T-helper 17 cell (primary cell): ENCODE data around the gene ARVCF. TPM values are rescaled to one million over a fixed set of nuclear protein-coding genes. Genes with fewer than 3 reads are reported as not detected.

ENCODE experiments used
- ATAC-seq: fragments of 150-1000 bp; cut with Tn5 transposase; 2 replicates; pipeline ENCODE4 v1.10.0; 2021; ENCODE audit warnings: mild to moderate bottlenecking, moderate library complexity
- DNase-seq, 3 donors: peaks; one replicate each; pipeline versions ENCODE4 v3.0.0 to v3.0.0-alpha.2; 2020 to 2021
- H3K9me3 ChIP-seq: one replicate; pipeline ENCODE4 v1.7.0; 2013; ENCODE audit warnings: low read length, mild to moderate bottlenecking; ENCODE audit not compliant: control insufficient read depth, poor library complexity, severe bottlenecking
- H3K27ac Mint-ChIP-seq: one replicate; pipeline ENCODE4 v1.8.0; 2022; ENCODE audit warnings: mild to moderate bottlenecking, moderate library complexity, mixed read lengths
- H3K27me3 Mint-ChIP-seq: one replicate; pipeline ENCODE4 v1.8.0; 2022; ENCODE audit warnings: mixed read lengths
- H3K36me3 Mint-ChIP-seq: one replicate; pipeline ENCODE4 v1.8.0; 2022; ENCODE audit warnings: low read depth, mixed read lengths
- H3K4me1 Mint-ChIP-seq: one replicate; pipeline ENCODE4 v1.8.0; 2022; ENCODE audit warnings: mild to moderate bottlenecking, mixed read lengths
- H3K4me3 Mint-ChIP-seq: one replicate; pipeline ENCODE4 v1.8.0; 2022; ENCODE audit warnings: mild to moderate bottlenecking, moderate library complexity, mixed read lengths
- total RNA-seq, 4 donors: library from RNA in 2 of 4; stranded (reverse) in 2 of 4; gene quantifications; one replicate each; pipeline ENCODE4 v1.2.3 and lab custom pipeline; 2022 to 2026

The ARVCF gene
- total RNA-seq, 2 donors from 2014 or later = 1.3 to 2.8 TPM

- DNase-seq (no peak), ATAC-seq (no peak)
- Mint-ChIP-seq H3K4me3 (peak overlapping the region; percentile 94), H3K4me1 (peaks cover 31% of the 10 kb centered on the region), H3K27ac (peak overlapping the region; percentile 92), H3K27me3 (no peaks in the 10 kb centered on the region), H3K36me3 (no peaks in the 10 kb centered on the region)
- no peaks in the 10 kb centered on the region for H3K9me3 ChIP-seq
Measured at GRCh38 chr22:20022231-20022977, 5.8 kb upstream of the ARVCF start.

DNA sequence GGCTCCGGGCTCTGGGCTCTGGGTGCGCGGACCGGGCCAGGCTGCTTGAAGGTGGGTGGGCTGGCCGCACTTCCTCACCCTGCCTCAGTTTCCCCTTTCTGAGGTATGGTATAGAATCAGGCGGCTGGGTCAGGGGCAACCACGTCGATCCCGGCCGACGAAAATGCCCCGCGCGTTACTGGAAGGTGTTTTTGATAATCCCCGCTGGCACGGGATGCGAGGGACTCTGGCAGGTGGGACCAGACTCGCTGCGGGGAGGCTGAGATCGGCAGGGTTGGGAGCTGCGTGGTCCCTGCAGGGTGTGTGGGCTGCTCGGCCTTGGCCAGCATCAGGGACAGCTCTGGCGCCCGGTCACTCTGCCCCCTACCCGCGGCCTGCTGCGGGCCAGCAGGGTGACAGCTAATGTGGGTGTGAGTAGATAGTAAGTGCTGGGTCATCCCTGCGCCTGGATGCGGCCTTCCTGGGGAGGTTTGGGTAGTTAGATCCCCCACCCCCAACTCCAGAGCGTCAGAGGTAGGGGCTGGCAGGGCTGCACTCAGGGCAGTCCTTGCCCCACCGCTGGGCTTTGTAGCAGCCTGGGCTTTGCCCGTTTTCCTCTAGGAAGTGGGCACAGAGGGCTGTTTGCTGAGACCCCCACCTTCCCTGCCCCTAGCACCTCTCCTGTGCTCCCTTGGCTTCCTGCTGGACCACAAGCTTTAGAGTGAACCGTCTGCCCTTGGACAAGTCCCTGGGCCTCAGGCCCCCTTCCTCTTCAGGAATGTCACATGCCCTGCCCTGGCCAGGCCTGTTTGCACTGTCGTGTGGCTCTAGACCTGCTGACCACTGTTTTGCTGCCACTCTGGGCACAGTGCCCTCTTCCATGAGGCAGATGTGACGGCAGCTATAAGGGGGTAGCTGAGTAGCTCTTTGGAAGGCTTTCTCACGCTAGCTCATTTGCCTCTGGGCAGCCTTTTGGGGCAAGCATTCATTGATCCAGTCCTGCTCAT, 4.9 kb upstream of the ARVCF start:
- ATAC-seq = no peak
- H3K4me1 Mint-ChIP-seq = peaks cover 31% of the 10 kb centered on the region
- H3K36me3 Mint-ChIP-seq = no peaks in the 10 kb centered on the region
- H3K27me3 Mint-ChIP-seq = no peaks in the 10 kb centered on the region
- DNase-seq = no peak
- peak overlapping the region; percentile 94 for H3K4me3 Mint-ChIP-seq
- no peaks in the 10 kb centered on the region for H3K9me3 ChIP-seq
- peak overlapping the region; percentile 92 for H3K27ac Mint-ChIP-seq

DNA sequence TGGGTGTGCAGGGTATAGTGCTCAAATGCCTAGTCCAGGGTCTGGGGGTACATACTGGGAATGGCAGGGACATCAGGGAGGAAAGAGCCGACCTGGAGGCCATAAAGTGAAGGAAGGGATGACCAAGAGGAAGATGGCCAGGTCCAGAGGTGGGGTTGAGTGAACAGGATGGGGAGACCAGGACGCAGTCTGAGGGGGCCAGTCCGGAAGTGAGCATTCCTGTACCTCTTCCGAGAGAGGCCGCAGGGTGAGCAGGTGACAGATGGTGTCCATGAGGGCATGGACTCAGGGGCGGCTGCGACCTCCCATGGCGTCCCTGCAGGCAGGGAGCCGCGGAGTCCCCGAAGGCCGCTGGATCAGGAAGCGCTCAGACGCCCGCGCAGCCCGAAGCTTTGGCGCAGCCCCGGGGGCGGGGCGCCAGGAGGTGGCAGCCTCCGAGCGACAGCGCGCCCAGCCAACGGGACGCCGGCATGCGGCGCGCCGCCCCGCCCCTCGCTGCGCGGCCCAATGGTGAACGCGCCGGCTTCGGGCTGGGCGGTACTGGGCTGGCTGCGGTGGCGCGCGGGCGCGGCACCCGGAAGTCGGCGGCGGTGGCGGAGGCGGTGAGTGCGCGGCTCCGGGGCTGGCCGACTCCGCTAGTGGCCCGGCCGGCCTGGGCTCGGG, 4.0 kb upstream of the ARVCF start, which contains the start of gene TANGO2:
TANGO2 (plus strand) TSS at position 578 of the 663 bp plus-strand sequence. CDS start 15,689 bp downstream, outside the sequence.
- Mint-ChIP-seq H3K4me3 (peak within 1 kb of the TSS; percentile 94), H3K4me1 (peaks cover 29% of the 10 kb centered on the region), H3K36me3 (no peaks in the 10 kb centered on the region), H3K27me3 (no peaks in the 10 kb centered on the region), H3K27ac (peak within 1 kb of the TSS; percentile 92)
- DNase-seq (peak; percentile 95 to 96 (median 96)), ATAC-seq (peak; percentile 92)
- no peaks in the 10 kb centered on the region for H3K9me3 ChIP-seq

- DNase-seq (no peak), ATAC-seq (no peak)
- Mint-ChIP-seq H3K27me3 (peaks cover 2% of the 10 kb centered on the region), H3K4me1 (peaks cover 25% of the 10 kb centered on the region), H3K36me3 (no peaks in the 10 kb centered on the region), H3K27ac (peak overlapping the region; percentile 92), H3K4me3 (peak overlapping the region; percentile 94)
- no peaks in the 10 kb centered on the region for H3K9me3 ChIP-seq
Measured at GRCh38 chr22:20019661-20020532, 3.3 kb upstream of the ARVCF start.

DNA sequence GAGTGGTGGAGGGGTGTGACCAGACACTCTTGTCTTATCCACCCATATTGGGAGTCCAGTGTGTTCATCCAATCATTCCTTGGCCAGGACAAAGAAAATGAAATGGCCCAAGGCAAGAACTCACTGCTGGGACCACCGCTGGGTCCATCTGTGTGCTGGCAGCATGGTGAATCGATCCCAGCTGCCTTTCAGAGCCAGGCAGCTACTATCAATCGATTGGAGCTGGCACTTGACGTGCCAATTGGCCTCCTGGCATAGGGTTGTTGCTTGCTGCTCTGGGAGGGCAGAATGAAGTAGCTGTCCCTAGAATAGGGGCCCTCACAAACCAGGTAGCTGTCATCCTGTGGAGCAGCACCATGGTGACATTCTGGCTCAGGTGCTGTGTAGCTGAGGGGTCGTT, 1.4 kb upstream of the ARVCF start:
- no peak for DNase-seq
- H3K9me3 ChIP-seq = no peaks in the 10 kb centered on the region
- no peak for ATAC-seq
- H3K27me3 Mint-ChIP-seq = peaks cover 6% of the 10 kb centered on the region
- H3K4me1 Mint-ChIP-seq = peaks cover 18% of the 10 kb centered on the region
- peak overlapping the region; percentile 87 for H3K4me3 Mint-ChIP-seq
- no peaks in the 10 kb centered on the region for H3K36me3 Mint-ChIP-seq
- no peak overlapping the region for H3K27ac Mint-ChIP-seq

- peaks cover 6% of the 10 kb centered on the region for H3K27me3 Mint-ChIP-seq
- DNase-seq (no peak), ATAC-seq (no peak)
- no peaks in the 10 kb centered on the region for H3K9me3 ChIP-seq
- H3K27ac Mint-ChIP-seq = peak overlapping the region; percentile 74
- H3K4me3 Mint-ChIP-seq = peak overlapping the region; percentile 87
- peaks cover 17% of the 10 kb centered on the region for H3K4me1 Mint-ChIP-seq
- no peaks in the 10 kb centered on the region for H3K36me3 Mint-ChIP-seq
Measured at GRCh38 chr22:20017622-20017958, 967 bp upstream of the ARVCF start.

DNA sequence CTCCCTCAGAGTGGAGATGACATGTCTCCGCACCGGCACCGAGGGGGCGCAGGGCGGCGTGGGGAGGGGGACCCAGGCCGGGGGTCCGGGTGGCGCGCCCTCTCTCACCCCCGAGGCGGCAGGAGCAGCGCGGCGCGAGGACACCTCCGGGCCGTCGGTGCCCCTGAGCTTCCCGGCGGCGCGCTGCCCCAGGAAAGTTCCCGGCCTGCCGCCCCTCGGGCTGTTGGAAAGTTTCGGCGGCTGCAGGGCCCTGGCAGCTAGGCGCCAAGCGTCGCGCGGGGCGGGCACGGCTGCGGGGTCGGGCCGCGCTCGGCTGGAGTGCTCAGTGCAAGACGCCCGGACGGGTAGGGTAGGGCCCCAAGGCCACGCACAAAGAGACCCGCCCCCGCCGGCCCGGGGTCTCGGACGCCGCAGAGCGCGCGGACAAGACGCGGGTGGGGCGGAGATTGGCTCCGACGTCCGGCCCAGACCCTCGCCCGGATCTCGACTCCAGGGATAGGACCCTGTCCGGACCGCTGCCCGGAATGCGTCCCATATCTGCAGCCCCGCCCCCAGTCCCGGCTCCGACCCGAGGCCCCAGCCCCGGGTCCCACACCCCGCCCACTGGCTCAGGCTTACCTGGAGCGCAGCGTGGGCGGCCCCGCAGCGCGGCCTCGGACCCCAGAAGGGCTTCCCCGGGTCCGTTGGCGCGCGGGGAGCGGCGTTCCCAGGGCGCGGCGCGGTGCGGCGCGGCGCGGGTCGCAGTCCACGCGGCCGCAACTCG, 471 bp downstream of the ARVCF start:
- Mint-ChIP-seq H3K4me1 (peaks cover 7% of the 10 kb centered on the region), H3K4me3 (peak overlapping the region; percentile 87), H3K27ac (no peak overlapping the region), H3K36me3 (no peaks in the 10 kb centered on the region), H3K27me3 (peaks cover 6% of the 10 kb centered on the region)
- ATAC-seq = no peak
- no peaks in the 10 kb centered on the region for H3K9me3 ChIP-seq
- DNase-seq = peak in 1 of 3 donors; percentile 31

DNA sequence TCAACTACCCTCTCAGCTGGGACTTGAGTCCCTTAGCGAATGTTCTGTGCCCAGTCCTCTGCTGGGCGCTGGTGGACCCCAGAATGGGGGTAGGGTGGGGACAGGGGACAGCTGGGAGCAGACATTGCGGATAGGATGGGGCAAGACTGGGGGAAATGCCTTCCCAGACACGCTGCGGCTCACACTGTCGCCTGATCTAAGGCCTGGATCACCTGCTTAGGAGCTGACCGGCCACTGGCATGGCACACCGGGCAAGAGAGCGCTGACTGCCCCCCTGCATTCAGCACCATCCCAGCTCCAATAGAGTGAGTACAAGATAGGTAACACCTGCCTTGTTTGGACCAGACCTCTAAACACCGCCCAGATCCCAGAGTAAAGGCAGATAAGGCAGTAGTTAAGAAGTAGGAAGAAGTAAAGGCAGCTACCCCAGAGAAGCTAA, 1.4 kb downstream of the ARVCF start:
- DNase-seq (no peak), ATAC-seq (no peak)
- Mint-ChIP-seq H3K4me1 (peaks cover 4% of the 10 kb centered on the region), H3K27me3 (peaks cover 6% of the 10 kb centered on the region), H3K36me3 (no peaks in the 10 kb centered on the region), H3K4me3 (peak overlapping the region; percentile 66), H3K27ac (no peak overlapping the region)
- H3K9me3 ChIP-seq = no peaks in the 10 kb centered on the region

DNA sequence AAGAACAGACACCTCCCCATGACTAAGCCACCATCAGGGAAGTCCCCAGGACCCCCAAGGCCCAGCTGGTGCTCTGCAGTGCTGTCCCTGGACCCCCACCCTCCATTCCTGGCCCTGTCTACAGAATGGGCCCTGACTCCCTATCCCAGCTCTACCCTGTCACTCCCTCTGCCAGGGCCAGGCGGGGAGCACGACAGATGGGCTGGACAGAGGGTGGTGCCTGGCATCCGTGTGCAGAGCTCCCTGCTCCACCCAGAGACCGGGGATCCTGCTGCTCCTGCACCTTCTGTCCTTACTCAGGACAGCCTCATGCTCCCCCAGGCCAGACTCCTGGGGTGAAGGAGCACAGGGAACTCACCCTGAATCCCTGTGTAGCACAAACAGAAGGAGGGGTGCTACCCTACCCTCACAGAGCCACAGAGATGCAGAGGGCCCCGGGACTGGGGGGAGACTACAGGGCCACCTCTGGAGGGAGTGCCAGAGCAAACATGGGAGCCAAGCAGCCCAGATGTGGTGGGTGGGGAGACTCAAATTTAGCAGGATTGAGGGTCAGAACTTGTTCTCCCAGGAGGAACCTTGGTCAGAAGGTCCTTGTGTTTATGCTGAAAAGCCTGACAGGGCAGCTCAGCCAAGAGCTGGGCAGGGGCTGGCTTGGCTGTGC, 2.0 kb downstream of the ARVCF start:
- H3K36me3 Mint-ChIP-seq = no peaks in the 10 kb centered on the region
- peaks cover 6% of the 10 kb centered on the region for H3K27me3 Mint-ChIP-seq
- no peak for ATAC-seq
- no peak overlapping the region for H3K27ac Mint-ChIP-seq
- H3K4me3 Mint-ChIP-seq = peak overlapping the region; percentile 66
- no peak for DNase-seq
- H3K9me3 ChIP-seq = no peaks in the 10 kb centered on the region
- H3K4me1 Mint-ChIP-seq = peaks cover 3% of the 10 kb centered on the region

DNA sequence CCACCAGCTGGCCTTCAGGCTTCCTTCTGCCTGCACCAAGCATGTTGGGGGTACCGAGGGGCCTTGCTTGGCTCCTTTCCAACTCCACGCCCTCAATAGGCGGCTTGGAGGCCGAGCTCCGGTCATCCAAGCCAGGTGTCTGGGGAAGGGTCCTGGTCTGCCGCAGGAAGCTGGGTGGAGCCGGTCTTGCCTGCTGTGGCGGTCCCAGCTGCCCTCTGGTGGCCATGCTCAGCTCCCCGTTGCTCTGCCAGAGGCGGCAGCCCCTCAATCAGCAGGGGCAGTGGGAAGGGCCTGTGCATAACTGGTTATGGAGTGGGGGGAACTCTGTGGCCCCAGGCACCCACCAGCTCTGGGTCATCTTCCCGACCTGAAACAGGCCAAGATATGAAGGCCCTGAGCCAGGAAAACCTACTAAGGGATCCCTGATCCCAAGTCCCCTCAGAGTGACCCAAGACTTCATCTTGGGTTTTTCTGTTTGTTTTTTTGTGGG, 3.2 kb downstream of the ARVCF start:
- H3K4me3 Mint-ChIP-seq = no peak overlapping the region
- no peaks in the 10 kb centered on the region for H3K9me3 ChIP-seq
- peaks cover 6% of the 10 kb centered on the region for H3K4me1 Mint-ChIP-seq
- no peak for ATAC-seq
- no peak overlapping the region for H3K27ac Mint-ChIP-seq
- no peaks in the 10 kb centered on the region for H3K36me3 Mint-ChIP-seq
- no peak for DNase-seq
- peaks cover 6% of the 10 kb centered on the region for H3K27me3 Mint-ChIP-seq

DNA sequence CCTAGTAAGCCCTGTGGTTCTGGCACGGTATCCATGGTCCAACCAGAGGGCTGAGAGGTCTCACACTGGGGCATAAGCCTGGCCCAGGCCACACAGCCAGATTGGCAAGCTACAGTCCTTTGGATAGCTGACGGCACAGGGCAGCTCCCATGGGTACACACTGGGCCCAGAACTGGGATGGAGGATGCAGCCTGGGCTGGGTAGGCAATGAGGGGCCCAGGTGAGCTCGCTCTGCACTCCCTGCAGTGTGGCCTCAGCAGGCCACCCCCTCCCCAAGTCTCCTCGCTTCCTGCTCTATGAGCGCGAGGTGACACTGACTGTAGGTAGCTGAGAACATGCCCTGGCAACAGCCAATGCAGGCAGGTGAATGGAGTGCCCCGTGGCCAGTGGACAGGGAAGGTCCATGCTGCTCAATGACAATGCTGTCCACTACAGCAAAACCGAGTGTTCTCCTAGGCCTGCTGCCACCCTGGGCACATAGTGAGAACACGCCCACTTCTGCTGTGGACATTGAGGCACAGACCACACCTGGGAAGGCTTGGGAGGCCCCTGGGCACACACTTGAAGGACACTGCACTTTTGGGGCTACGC, 3.8 kb downstream of the ARVCF start:
- Mint-ChIP-seq H3K36me3 (no peaks in the 10 kb centered on the region), H3K4me1 (peaks cover 6% of the 10 kb centered on the region), H3K4me3 (no peak overlapping the region), H3K27ac (no peak overlapping the region), H3K27me3 (peaks cover 6% of the 10 kb centered on the region)
- H3K9me3 ChIP-seq = no peaks in the 10 kb centered on the region
- DNase-seq (no peak), ATAC-seq (no peak)
